ENCODE measurements around the gene EIF4E. TPM values are rescaled to one million over a fixed set of nuclear protein-coding genes. Genes with fewer than 3 reads are reported as not detected.
"Not testable (repeated sequence)": the region's sequence is repeated elsewhere in the genome, so short reads cannot be mapped to it uniquely, and the experiment has no call there.

The EIF4E gene
- total RNA-seq, 2 experiments from 2014 or later = 174 to 181 TPM

GRCh38 chr4:98935633-98936032 lies 6.7 kb upstream of the EIF4E start:
- ChIA-PET POLR2A (no interaction called here), CTCF (no interaction called here)

- POLR2A ChIA-PET, CTCF ChIA-PET: not testable (repeated sequence)
Observed at GRCh38 chr4:98934851-98935250, 5.9 kb upstream of the EIF4E start.

GRCh38 chr4:98932539-98932938 lies 3.6 kb upstream of the EIF4E start:
- ChIA-PET POLR2A (no interaction called here), CTCF (no interaction called here)

- ChIA-PET CTCF (interaction anchor here (0.6 kb wide), 2 partner anchors 8 to 65 kb away, joined by 3 read pairs; partner anchors contain the start of gene METAP1), POLR2A (interaction anchor here (0.7 to 1.6 kb wide), 2 partner anchors 64 to 696 kb away, joined by 4 to 6 read pairs; partner anchors contain the start of gene METAP1)
Observed at GRCh38 chr4:98930311-98930865, 1.5 kb upstream of the EIF4E start.

- POLR2A ChIA-PET = interaction anchor here (0.6 to 3.1 kb wide), 14 partner anchors 15 to 786 kb away, joined by 3 to 39 read pairs (median 6); partner anchors contain the start of genes METAP1 and STPG2
- CTCF ChIA-PET = interaction anchor here (0.7 to 2.8 kb wide), 4 partner anchors 66 to 622 kb away, joined by 3 to 20 read pairs (median 6); partner anchors contain the start of gene METAP1
Observed at GRCh38 chr4:98929341-98930267, 671 bp upstream of the EIF4E start.

- POLR2A ChIA-PET = interaction anchor here (0.6 to 3.1 kb wide), 11 partner anchors 11 to 784 kb away, joined by 3 to 39 read pairs (median 10); partner anchors contain the start of genes ADH5, METAP1, RAP1GDS1 and STPG2
- CTCF ChIA-PET = interaction anchor here (2.8 kb wide), 1 partner anchor 67 kb away, joined by 20 read pairs; the partner anchor contains the start of gene METAP1
Observed at GRCh38 chr4:98928131-98928504, 815 bp downstream of the EIF4E start.

- CTCF ChIA-PET, POLR2A ChIA-PET: not testable (repeated sequence)
Observed at GRCh38 chr4:98926257-98926656, 2.7 kb downstream of the EIF4E start.

GRCh38 chr4:98921292-98921691 lies 7.6 kb downstream of the EIF4E start:
- CTCF ChIA-PET = no interaction called here

GRCh38 chr4:98919996-98920395 lies 8.9 kb downstream of the EIF4E start:
- POLR2A ChIA-PET = no interaction called here
- CTCF ChIA-PET = no interaction called here

More at GRCh38 chr4:98921292-98921691, 7.6 kb downstream of the EIF4E start:
- POLR2A ChIA-PET = no interaction called here

GRCh38 chr4:98910728-98911127 lies 18.2 kb downstream of the EIF4E start:
- POLR2A ChIA-PET, CTCF ChIA-PET: not testable (repeated sequence)

- ChIA-PET POLR2A (no interaction called here), CTCF (no interaction called here)
Observed at GRCh38 chr4:98909646-98910401, 19.1 kb downstream of the EIF4E start.

- POLR2A ChIA-PET = no interaction called here
Observed at GRCh38 chr4:98908703-98909262, 20.1 kb downstream of the EIF4E start.

GRCh38 chr4:98908182-98908581 lies 20.8 kb downstream of the EIF4E start:
- CTCF ChIA-PET = no interaction called here

More at GRCh38 chr4:98908703-98909262, 20.1 kb downstream of the EIF4E start:
- CTCF ChIA-PET = no interaction called here

GRCh38 chr4:98905839-98906238 lies 23.1 kb downstream of the EIF4E start:
- ChIA-PET CTCF (no interaction called here), POLR2A (no interaction called here)

More at GRCh38 chr4:98908182-98908581, 20.8 kb downstream of the EIF4E start:
- POLR2A ChIA-PET = no interaction called here

GRCh38 chr4:98905297-98905696 lies 23.6 kb downstream of the EIF4E start:
- CTCF ChIA-PET = no interaction called here
- POLR2A ChIA-PET = no interaction called here

GRCh38 chr4:98903963-98904362 lies 25.0 kb downstream of the EIF4E start:
- POLR2A ChIA-PET = interaction anchor here (0.6 kb wide), 1 partner anchor 12 kb away, joined by 3 read pairs; no protein-coding TSS in a partner anchor
- CTCF ChIA-PET = interaction anchor here (0.6 kb wide), 1 partner anchor 30 kb away, joined by 3 read pairs; no protein-coding TSS in a partner anchor

GRCh38 chr4:98903561-98903960 lies 25.4 kb downstream of the EIF4E start:
- POLR2A ChIA-PET = no interaction called here
- CTCF ChIA-PET = interaction anchor here (0.6 kb wide), 1 partner anchor 29 kb away, joined by 3 read pairs; no protein-coding TSS in a partner anchor

- CTCF ChIA-PET = no interaction called here
- POLR2A ChIA-PET = interaction anchor here (0.6 kb wide), 1 partner anchor 23 kb away, joined by 3 read pairs; no protein-coding TSS in a partner anchor
Observed at GRCh38 chr4:98899277-98899676, 29.7 kb downstream of the EIF4E start.

Data from activated CD8-positive, alpha-beta memory T cell treated with anti-CD3 and anti-CD28 coated beads for 36 hours (primary cell).